ENCODE measurements around the gene SLC16A8. TPM values are rescaled to one million over a fixed set of nuclear protein-coding genes. Genes with fewer than 3 reads are reported as not detected.

Gene SLC16A8
- total and polyA plus RNA-seq, 9 of the 15 experiments (the other 6 are each of a cell fraction or from before 2014, with no cell fraction given), result not detected

DNA sequence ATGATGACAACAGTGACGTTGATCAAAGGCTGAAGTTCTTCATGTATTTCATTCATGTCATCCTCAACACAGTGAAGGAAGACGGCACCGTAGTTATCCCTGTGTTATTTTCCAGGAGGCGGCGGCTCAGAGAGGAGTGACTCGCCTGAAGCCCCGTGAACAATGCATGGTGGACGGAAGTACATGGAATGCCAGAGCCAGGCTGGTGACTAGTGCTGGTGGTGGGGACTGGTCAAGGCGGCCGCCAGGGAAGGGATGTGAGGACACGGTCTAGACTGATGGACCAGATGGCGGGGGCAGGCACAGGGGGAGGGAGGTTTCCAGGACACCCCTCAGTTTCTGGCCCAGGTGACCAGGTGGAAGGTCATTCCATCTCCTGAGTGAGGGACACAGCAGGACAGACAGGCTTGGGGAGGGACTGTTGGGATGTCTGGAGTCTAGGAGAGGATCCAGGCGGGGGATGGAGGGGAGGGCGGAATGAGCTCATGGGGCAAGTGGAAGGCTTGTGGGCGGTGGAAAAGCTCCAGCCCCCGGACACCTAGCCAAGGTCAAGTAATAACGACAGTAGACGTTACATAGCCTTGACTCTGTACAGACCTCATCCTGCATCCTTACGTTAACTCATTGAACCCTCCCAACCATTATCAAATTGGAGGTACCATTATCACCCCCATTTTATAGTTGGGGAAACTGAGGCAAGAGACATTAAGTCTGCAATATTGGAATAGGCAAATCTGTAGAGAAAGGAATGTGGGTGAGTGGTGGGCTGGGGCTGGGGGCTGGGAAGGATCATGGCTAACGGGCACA lies 42.8 kb downstream of the SLC16A8 start:
- ATAC-seq, result no peak
- Histone ChIP-seq H3K4me2 (ENCODE audit: insufficient read depth, low read length) (no peak overlapping the region), H3K4me3 (no peak overlapping the region), H3K79me2 (ENCODE audit: control insufficient read depth, insufficient read depth, low read length) (no peaks in the 10 kb centered on the region), H4K20me1 (replicated peaks; ENCODE audit: control insufficient read depth, insufficient read depth, low read length) (no peaks in the 10 kb centered on the region), H3K9me1 (ENCODE audit: control insufficient read depth, insufficient read depth, low read length) (no peaks in the 10 kb centered on the region), H2AFZ (ENCODE audit: low read depth, low read length) (no peak overlapping the region), H3K9me3 (replicated peaks; ENCODE audit: control insufficient read depth, insufficient read depth, low read depth, low read length) (no peaks in the 10 kb centered on the region), H3K9ac (ENCODE audit: insufficient read depth in 1 of 2, low read depth in 2 of 2, low read length in 2 of 2) (no peak overlapping the region), H3K4me1 (replicated peaks in 1 of 2; ENCODE audit: control insufficient read depth in 2 of 2, insufficient read depth in 2 of 2, low read length in 2 of 2) (peaks cover 0 to 26% of the 10 kb centered on the region in 2 experiments; a peak in 3 of 5 replicates), H3K36me3 (ENCODE audit: control insufficient read depth, insufficient read depth, low read length) (no peaks in the 10 kb centered on the region), H3K27ac (ENCODE audit: extremely low read depth, low read depth, low read length) (no peak overlapping the region), H3K27me3 (ENCODE audit: control insufficient read depth in 2 of 2, insufficient read depth in 2 of 2, low read length in 2 of 2) (no peaks in the 10 kb centered on the region)
- intact Hi-C loops (cut with micrococcal nuclease) (no loop called here), in situ Hi-C loops (cut with MboI) (no loop called here)
- no TSS peak for BruUV-seq (replicated peaks)
- POLR2A ChIA-PET, result interaction anchor here (0.5 kb wide), 1 partner anchor 594 kb away, joined by 3 read pairs; no protein-coding TSS in a partner anchor
- CTCF ChIA-PET (ENCODE audit: low intra/inter-chr PET ratio), result no interaction called here
- no peak for FAIRE-seq
- no peak for DNase-seq (ENCODE audit: extremely low read depth in 1 of 4, low spot score in 3 of 4)
- 33% methylated on average over 12 of the region's 20 CpGs for WGBS (ENCODE audit: insufficient coverage, low coverage, missing lambda C conversion rate)
- TF ChIP-seq GABPB2 (CRISPR knock-in tag; conservative IDR thresholded peaks at IDR 0.05) (no peak), RERE (CRISPR knock-in tag; IDR thresholded peaks at IDR 0.05; ENCODE audit: borderline replicate concordance) (no peak), KLF13 (tag; IDR thresholded peaks at IDR 0.05; ENCODE audit: borderline replicate concordance, low read depth) (no peak), ZNF311 (CRISPR knock-in tag; IDR thresholded peaks at IDR 0.05) (no peak), PRDM10 (IDR thresholded peaks at IDR 0.05; ENCODE audit: partially characterized antibody) (no peak), HNRNPUL1 (IDR thresholded peaks at IDR 0.05; ENCODE audit: low read length) (no peak), HNRNPL (IDR thresholded peaks at IDR 0.05; ENCODE audit: low read depth, low read length) (no peak), PRMT5 (CRISPR knock-in tag; IDR thresholded peaks at IDR 0.05) (no peak), JUNB (CRISPR knock-in tag; conservative IDR thresholded peaks at IDR 0.05) (no peak), ZNF347 (CRISPR knock-in tag; IDR thresholded peaks at IDR 0.05; ENCODE audit: low read depth) (no peak), NFXL1 (CRISPR knock-in tag; IDR thresholded peaks at IDR 0.05) (no peak)
- TF ChIP-seq, protein P1, sequence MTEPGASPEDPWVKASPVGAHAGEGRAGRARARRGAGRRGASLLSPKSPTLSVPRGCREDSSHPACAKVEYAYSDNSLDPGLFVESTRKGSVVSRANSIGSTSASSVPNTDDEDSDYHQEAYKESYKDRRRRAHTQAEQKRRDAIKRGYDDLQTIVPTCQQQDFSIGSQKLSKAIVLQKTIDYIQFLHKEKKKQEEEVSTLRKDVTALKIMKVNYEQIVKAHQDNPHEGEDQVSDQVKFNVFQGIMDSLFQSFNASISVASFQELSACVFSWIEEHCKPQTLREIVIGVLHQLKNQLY (CRISPR knock-in tag; conservative IDR thresholded peaks at IDR 0.05), result no peak
